Measurements from ENCODE around the gene CTNNBL1. TPM values are rescaled to one million over a fixed set of nuclear protein-coding genes. Genes with fewer than 3 reads are reported as not detected.

CTNNBL1 gene
- total RNA-seq, 1 experiment from 2014 or later: 49.9 TPM

DNA sequence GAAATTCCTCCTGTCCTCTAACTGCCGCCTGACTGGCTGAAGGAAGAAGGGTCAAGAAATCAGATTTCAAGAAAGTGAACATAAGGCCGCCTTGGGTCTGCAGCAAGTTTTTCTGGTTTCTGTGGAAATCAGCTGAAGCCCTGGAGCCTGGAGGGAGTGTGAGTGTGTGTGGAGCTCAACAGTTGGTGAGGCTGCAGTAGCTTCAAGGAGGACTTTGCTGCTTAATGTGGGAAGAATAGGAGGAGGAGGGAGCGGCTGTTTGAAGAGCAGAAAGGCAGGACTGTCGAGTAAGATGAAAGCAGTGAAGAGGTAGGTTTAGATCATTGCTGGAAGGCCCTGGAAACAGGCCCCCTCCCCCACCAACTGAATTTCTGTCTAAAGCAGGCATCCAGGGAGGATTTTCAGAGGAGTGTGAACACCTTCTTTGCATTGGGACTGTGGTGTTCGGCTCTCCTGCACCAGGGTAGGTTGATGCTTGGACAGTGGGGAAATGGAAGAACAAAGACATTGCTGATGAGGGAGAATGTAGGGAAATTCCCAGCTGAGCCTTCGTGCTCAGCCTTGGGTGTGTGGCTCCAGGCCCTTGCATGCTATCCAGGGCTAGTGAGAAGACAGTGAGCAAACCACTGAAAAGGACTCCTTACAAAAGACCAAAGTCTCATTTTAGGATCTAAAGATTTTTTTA, 129.6 kb downstream of the CTNNBL1 start:
- no peaks in the 10 kb centered on the region for H3F3A ChIP-seq (ENCODE audit: low read length, unreplicated experiment)
- no peak for TF ChIP-seq EZH2phosphoT487 (IDR thresholded peaks at IDR 0.05; ENCODE audit: borderline replicate concordance, low read length)
- TF ChIP-seq, protein P1, sequence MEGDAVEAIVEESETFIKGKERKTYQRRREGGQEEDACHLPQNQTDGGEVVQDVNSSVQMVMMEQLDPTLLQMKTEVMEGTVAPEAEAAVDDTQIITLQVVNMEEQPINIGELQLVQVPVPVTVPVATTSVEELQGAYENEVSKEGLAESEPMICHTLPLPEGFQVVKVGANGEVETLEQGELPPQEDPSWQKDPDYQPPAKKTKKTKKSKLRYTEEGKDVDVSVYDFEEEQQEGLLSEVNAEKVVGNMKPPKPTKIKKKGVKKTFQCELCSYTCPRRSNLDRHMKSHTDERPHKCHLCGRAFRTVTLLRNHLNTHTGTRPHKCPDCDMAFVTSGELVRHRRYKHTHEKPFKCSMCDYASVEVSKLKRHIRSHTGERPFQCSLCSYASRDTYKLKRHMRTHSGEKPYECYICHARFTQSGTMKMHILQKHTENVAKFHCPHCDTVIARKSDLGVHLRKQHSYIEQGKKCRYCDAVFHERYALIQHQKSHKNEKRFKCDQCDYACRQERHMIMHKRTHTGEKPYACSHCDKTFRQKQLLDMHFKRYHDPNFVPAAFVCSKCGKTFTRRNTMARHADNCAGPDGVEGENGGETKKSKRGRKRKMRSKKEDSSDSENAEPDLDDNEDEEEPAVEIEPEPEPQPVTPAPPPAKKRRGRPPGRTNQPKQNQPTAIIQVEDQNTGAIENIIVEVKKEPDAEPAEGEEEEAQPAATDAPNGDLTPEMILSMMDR (conservative IDR thresholded peaks at IDR 0.05; ENCODE audit: low read depth, low read length): no peak
- TF ChIP-seq EZH2 (IDR thresholded peaks at IDR 0.05; ENCODE audit: low read length, unreplicated experiment): no peak
- H3K9me3 ChIP-seq (ENCODE audit: low read length): no peaks in the 10 kb centered on the region
- no peaks in the 10 kb centered on the region for H3K4me1 ChIP-seq (ENCODE audit: insufficient read depth, low read length)
- H3K79me2 ChIP-seq (ENCODE audit: low read length): no peaks in the 10 kb centered on the region
- BruUV-seq (replicated peaks): no TSS peak
- ATAC-seq (no peak), DNase-seq (no peak)
- ChIA-PET CTCF (no interaction called here), POLR2A (ENCODE audit: unreplicated experiment) (no interaction called here)
- no peaks in the 10 kb centered on the region for H3K27me3 ChIP-seq (ENCODE audit: low read length)
- H3K36me3 ChIP-seq (ENCODE audit: low read depth, low read length): no peaks in the 10 kb centered on the region
- no peaks in the 10 kb centered on the region for H4K20me1 ChIP-seq (ENCODE audit: low read length)
- no peak overlapping the region for H3K4me2 ChIP-seq (ENCODE audit: low read length)
- no peak overlapping the region for H3K9ac ChIP-seq (ENCODE audit: low read length)
- no peak overlapping the region for H3K4me3 ChIP-seq (ENCODE audit: low read length)
- no peak overlapping the region for H3K27ac ChIP-seq (ENCODE audit: low read length)
- intact Hi-C loops (cut with micrococcal nuclease): no loop called here
- no peak overlapping the region for H2AFZ ChIP-seq (ENCODE audit: low read length)
- H3K9me2 ChIP-seq (replicated peaks; ENCODE audit: low read length): no peaks in the 10 kb centered on the region

DNA sequence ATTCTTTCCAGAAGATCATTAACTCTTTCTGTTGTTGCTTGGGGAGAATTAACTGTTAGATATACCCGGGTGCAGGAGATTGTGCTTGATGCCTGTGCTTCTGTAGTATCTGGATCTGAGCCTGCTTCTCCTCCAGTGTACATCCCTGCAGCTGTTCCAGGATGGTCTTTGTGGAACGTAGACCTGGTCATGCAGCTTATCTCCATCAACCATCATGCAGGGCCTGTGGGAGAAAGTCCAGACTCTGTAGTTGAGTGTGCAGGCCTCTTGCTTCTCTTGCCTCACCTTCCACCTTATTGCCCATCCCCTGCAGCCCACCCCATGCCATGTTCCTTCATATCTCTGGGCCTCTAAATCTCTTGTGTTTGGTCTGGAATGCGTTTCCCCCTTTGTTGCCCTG, 133.8 kb downstream of the CTNNBL1 start:
- Histone ChIP-seq H3K4me3 (ENCODE audit: low read length) (no peak overlapping the region), H3K36me3 (ENCODE audit: low read depth, low read length) (no peaks in the 10 kb centered on the region), H2AFZ (ENCODE audit: low read length) (no peak overlapping the region), H3K4me1 (ENCODE audit: insufficient read depth, low read length) (no peaks in the 10 kb centered on the region), H3F3A (ENCODE audit: low read length, unreplicated experiment) (no peaks in the 10 kb centered on the region), H3K4me2 (ENCODE audit: low read length) (no peak overlapping the region), H3K9me3 (ENCODE audit: low read length) (no peaks in the 10 kb centered on the region), H3K9me2 (replicated peaks; ENCODE audit: low read length) (no peaks in the 10 kb centered on the region), H3K79me2 (ENCODE audit: low read length) (no peaks in the 10 kb centered on the region), H4K20me1 (ENCODE audit: low read length) (no peaks in the 10 kb centered on the region), H3K9ac (ENCODE audit: low read length) (no peak overlapping the region), H3K27ac (ENCODE audit: low read length) (no peak overlapping the region), H3K27me3 (ENCODE audit: low read length) (no peaks in the 10 kb centered on the region)
- TF ChIP-seq EZH2 (IDR thresholded peaks at IDR 0.05; ENCODE audit: low read length, unreplicated experiment) (no peak), EZH2phosphoT487 (IDR thresholded peaks at IDR 0.05; ENCODE audit: borderline replicate concordance, low read length) (no peak)
- TF ChIP-seq, protein P1 (conservative IDR thresholded peaks at IDR 0.05; ENCODE audit: low read depth, low read length): no peak
- ChIA-PET CTCF (no interaction called here), POLR2A (ENCODE audit: unreplicated experiment) (no interaction called here)
- no TSS peak for BruUV-seq (replicated peaks)
- DNase-seq: no peak
- intact Hi-C loops (cut with micrococcal nuclease): no loop called here
- ATAC-seq: no peak

DNA sequence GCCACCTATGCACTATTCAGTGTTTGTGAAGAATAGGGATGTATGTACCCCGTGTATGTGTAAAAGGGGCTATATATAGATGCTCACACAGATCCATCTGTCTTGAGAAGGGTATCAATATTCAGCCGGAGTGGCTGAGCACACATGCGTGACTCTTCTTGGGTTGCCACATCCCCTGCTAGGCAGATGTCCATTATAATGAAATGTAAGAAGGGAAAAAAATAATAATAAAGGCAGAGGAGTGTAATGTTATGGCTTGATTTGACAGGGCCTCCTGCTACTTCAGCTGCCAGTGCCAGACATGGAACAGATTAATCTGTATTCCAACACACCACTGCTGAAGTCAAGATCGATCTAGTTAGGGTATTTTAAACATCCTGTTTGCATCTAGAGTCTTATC, 134.9 kb downstream of the CTNNBL1 start:
- H3K9me3 ChIP-seq (ENCODE audit: low read length): no peaks in the 10 kb centered on the region
- ATAC-seq: no peak
- H3K9ac ChIP-seq (ENCODE audit: low read length): no peak overlapping the region
- no peak overlapping the region for H3K27ac ChIP-seq (ENCODE audit: low read length)
- POLR2A ChIA-PET (ENCODE audit: unreplicated experiment): no interaction called here
- no peaks in the 10 kb centered on the region for H3K79me2 ChIP-seq (ENCODE audit: low read length)
- H3K4me3 ChIP-seq (ENCODE audit: low read length): no peak overlapping the region
- H4K20me1 ChIP-seq (ENCODE audit: low read length): no peaks in the 10 kb centered on the region
- CTCF ChIA-PET: no interaction called here
- DNase-seq: no peak
- TF ChIP-seq EZH2phosphoT487 (IDR thresholded peaks at IDR 0.05; ENCODE audit: borderline replicate concordance, low read length) (no peak), EZH2 (IDR thresholded peaks at IDR 0.05; ENCODE audit: low read length, unreplicated experiment) (no peak)
- TF ChIP-seq, protein P1 (conservative IDR thresholded peaks at IDR 0.05; ENCODE audit: low read depth, low read length): no peak
- H3K9me2 ChIP-seq (replicated peaks; ENCODE audit: low read length): no peaks in the 10 kb centered on the region
- intact Hi-C loops (cut with micrococcal nuclease): no loop called here
- no TSS peak for BruUV-seq (replicated peaks)
- H3F3A ChIP-seq (ENCODE audit: low read length, unreplicated experiment): no peaks in the 10 kb centered on the region
- H2AFZ ChIP-seq (ENCODE audit: low read length): no peak overlapping the region
- no peak overlapping the region for H3K4me2 ChIP-seq (ENCODE audit: low read length)
- no peaks in the 10 kb centered on the region for H3K27me3 ChIP-seq (ENCODE audit: low read length)
- H3K36me3 ChIP-seq (ENCODE audit: low read depth, low read length): no peaks in the 10 kb centered on the region
- no peaks in the 10 kb centered on the region for H3K4me1 ChIP-seq (ENCODE audit: insufficient read depth, low read length)
